K562 (cell line): ENCODE data around the gene AK4. TPM values are rescaled to one million over a fixed set of nuclear protein-coding genes. Genes with fewer than 3 reads are reported as not detected.
A peak's percentile ranks its signal among the peaks of the same experiment; 100 is the strongest.

Source experiments
- ATAC-seq: fragments of 200-7000 bp; cut with Tn5 transposase; 3 replicates; pipeline ENCODE4 v1.9.1; 2020; ENCODE audit warnings: moderate library complexity
- BruUV-seq: library from RNA; stranded (reverse); fragments of 400-500 nt; replicated peaks from 2 replicates; lab custom pipeline; 2021; lab: Mats Ljungman, UMichigan
- CTCF ChIA-PET: fragments of 300-600 bp; formaldehyde crosslinking; extraction: SDS; loops from one replicate; lab custom pipeline; 2021; ENCODE audit warnings: low intra/inter-chr PET ratio; lab: Yijun Ruan, JAX
- POLR2A ChIA-PET: fragments of 300-600, 350-650 bp; sonication (Branson Sonifier 250); formaldehyde crosslinking; extraction: SDS; loops from one replicate; lab custom pipeline; 2021; ENCODE audit warnings: antibody characterized with exemption, inconsistent platforms; lab: Yijun Ruan, JAX
- DNase-seq, 4 experiments: peaks; one replicate each; pipeline versions ENCODE4 v3.0.0 to v3.0.0-alpha.2; 2011 to 2018; ENCODE audit warnings: low spot score in 3 of 4, mixed read lengths in 3 of 4; ENCODE audit errors: extremely low read depth in 1 of 4
- FAIRE-seq: peaks from 2 replicates; lab custom pipeline; 2011; peaks lifted over from hg19 to GRCh38; lab: Jason Lieb, UNC
- H2AFZ ChIP-seq: 2 replicates; pipeline ENCODE4 v1.6.0; 2011; ENCODE audit warnings: low read depth, low read length, control low read depth, inconsistent platforms
- H3K27ac ChIP-seq: fragments of 200-600 bp; 3 replicates; pipeline ENCODE4 v1.8.0; 2011; ENCODE audit warnings: low read depth, mild to moderate bottlenecking, control low read depth, inconsistent platforms, low read length, moderate library complexity, mixed read lengths; ENCODE audit errors: extremely low read depth
- H3K27me3 ChIP-seq, 2 experiments: fragments of 300-600 bp in 1 of 2; 2 replicates in 1 of 2; 3 replicates in 1 of 2; pipeline versions ENCODE4 v1.6.0 to v1.8.0; 2011; ENCODE audit warnings: inconsistent platforms in 2 of 2, low read length in 2 of 2, mild to moderate bottlenecking in 1 of 2, mixed read lengths in 1 of 2, moderate library complexity in 1 of 2; ENCODE audit not compliant: control insufficient read depth in 2 of 2, insufficient read depth in 2 of 2
- H3K36me3 ChIP-seq: fragments of 300-600 bp; 3 replicates; pipeline ENCODE4 v1.8.0; 2011; ENCODE audit warnings: mild to moderate bottlenecking, low read length, inconsistent platforms; ENCODE audit not compliant: control insufficient read depth, insufficient read depth
- H3K4me1 ChIP-seq, 2 experiments: fragments of 200-600 bp in 1 of 2; replicated peaks in 1 of 2; 2 replicates in 1 of 2; 3 replicates in 1 of 2; pipeline versions ENCODE4 v1.5.1 to v1.8.0; 2011; ENCODE audit warnings: inconsistent platforms in 2 of 2, low read length in 2 of 2, mild to moderate bottlenecking in 1 of 2, mixed read lengths in 1 of 2, moderate library complexity in 1 of 2; ENCODE audit not compliant: control insufficient read depth in 2 of 2, insufficient read depth in 2 of 2
- H3K4me2 ChIP-seq: 2 replicates; pipeline ENCODE4 v1.6.1; 2011; ENCODE audit warnings: low read length, control low read depth, inconsistent platforms, mixed read lengths; ENCODE audit not compliant: insufficient read depth
- H3K4me3 ChIP-seq: fragments of 200-600 bp; sonication (generic), shearing (Covaris generic); 2 replicates; pipeline ENCODE4 v1.5.1; 2016; ENCODE audit warnings: control low read depth, inconsistent platforms
- H3K79me2 ChIP-seq: fragments of 200-600 bp; 3 replicates; pipeline ENCODE4 v1.8.0; 2011; ENCODE audit warnings: low read length, inconsistent platforms; ENCODE audit not compliant: control insufficient read depth, insufficient read depth
- H3K9ac ChIP-seq, 2 experiments: 2 replicates each; pipeline versions ENCODE4 v1.6.0 to v1.6.1; 2011; ENCODE audit warnings: low read depth in 2 of 2, low read length in 2 of 2, control low read depth in 1 of 2, inconsistent platforms in 1 of 2, mild to moderate bottlenecking in 1 of 2, mixed read lengths in 1 of 2; ENCODE audit not compliant: insufficient read depth in 1 of 2
- H3K9me1 ChIP-seq: one replicate; pipeline ENCODE4 v1.6.0; 2011; ENCODE audit warnings: inconsistent platforms, mild to moderate bottlenecking, low read length, moderate library complexity; ENCODE audit not compliant: control insufficient read depth, insufficient read depth
- H3K9me3 ChIP-seq: replicated peaks from 2 replicates; pipeline ENCODE4 v1.5.1; 2011; ENCODE audit warnings: low read depth, low read length, inconsistent platforms; ENCODE audit not compliant: control insufficient read depth, insufficient read depth
- H4K20me1 ChIP-seq: replicated peaks from 2 replicates; pipeline ENCODE4 v1.6.1; 2011; ENCODE audit warnings: low read length, inconsistent platforms, mixed read lengths; ENCODE audit not compliant: control insufficient read depth, insufficient read depth
- CC2D1A ChIP-seq: fragments of 450-650 bp; IDR thresholded peaks from 2 replicates; pipeline ENCODE4 v1.6.1; 2017; ENCODE audit warnings: mild to moderate bottlenecking
- WGBS: fragments of 100-300 bp; shearing (Covaris generic); methylation state at CpG from one replicate; pipeline ENCODE4 v1.1.6; 2016; ENCODE audit warnings: low coverage, mixed read lengths; ENCODE audit not compliant: insufficient coverage; ENCODE audit errors: missing lambda C conversion rate; 5-methylcytosine and 5-hydroxymethylcytosine counted together
- in situ Hi-C: fragments of 300-500 bp; cut with MboI; formaldehyde crosslinking; loops from 4 replicates; pipeline ENCODE4 v1.15.0; 2018; ENCODE audit warnings: inconsistent platforms, mixed read lengths
- intact Hi-C: fragments of 100-400 bp; cut with micrococcal nuclease; formaldehyde crosslinking; loops from 2 replicates; pipeline ENCODE4 v1.14.2; 2022
- polyA plus RNA-seq, 8 experiments: library from polyadenylated mRNA; depleted of rRNA in 4 of 8; stranded (reverse) in 5 of 8; unstranded in 3 of 8; fragments of >200 nt; fragmentation: Nextera tagmentation in 2 of 8; fragmentation: Illumina TruSeq in 1 of 8; extraction: Ambion mirVana in 2 of 8; extraction: Trizol in 1 of 8; gene quantifications; 2 replicates each; pipeline versions ENCODE4 v1.2.1 to v1.2.3, GENCODE V29; 2011 to 2014; ENCODE audit warnings: inconsistent platforms in 1 of 8, missing spikeins in 1 of 8
- total RNA-seq, 7 experiments: library from RNA; depleted of rRNA in 6 of 7; stranded (reverse); fragments of >200 nt in 6 of 7; fragmentation: Illumina TruSeq in 2 of 7; extraction: Trizol in 2 of 7; gene quantifications; 2 replicates each; pipeline versions ENCODE4 v1.2.1 to v1.2.3, GENCODE V29; 2011 to 2021; ENCODE audit warnings: low replicate concordance in 1 of 7
- TF ChIP-seq, protein P1 (sequence below): fragments of 450-650 bp; IDR thresholded peaks from 2 replicates; pipeline ENCODE4 v1.6.1; 2017; ENCODE audit warnings: antibody characterized with exemption, mild to moderate bottlenecking
- TF ChIP-seq, protein P2 (sequence below): sonication (generic); formaldehyde crosslinking; IDR thresholded peaks from 2 replicates; pipeline ENCODE4 v1.8.1; 2022; ENCODE audit warnings: missing genetic modification reagents

The AK4 gene
- total and polyA plus RNA-seq, 9 of the 15 experiments (the other 6 are each of a cell fraction or from before 2014, with no cell fraction given): 10.4 to 96.6 (median 21.5) TPM

GRCh38 chr1:65209005-65209885, 61.2 kb downstream of the AK4 start (continued):
- TF ChIP-seq, protein P1, sequence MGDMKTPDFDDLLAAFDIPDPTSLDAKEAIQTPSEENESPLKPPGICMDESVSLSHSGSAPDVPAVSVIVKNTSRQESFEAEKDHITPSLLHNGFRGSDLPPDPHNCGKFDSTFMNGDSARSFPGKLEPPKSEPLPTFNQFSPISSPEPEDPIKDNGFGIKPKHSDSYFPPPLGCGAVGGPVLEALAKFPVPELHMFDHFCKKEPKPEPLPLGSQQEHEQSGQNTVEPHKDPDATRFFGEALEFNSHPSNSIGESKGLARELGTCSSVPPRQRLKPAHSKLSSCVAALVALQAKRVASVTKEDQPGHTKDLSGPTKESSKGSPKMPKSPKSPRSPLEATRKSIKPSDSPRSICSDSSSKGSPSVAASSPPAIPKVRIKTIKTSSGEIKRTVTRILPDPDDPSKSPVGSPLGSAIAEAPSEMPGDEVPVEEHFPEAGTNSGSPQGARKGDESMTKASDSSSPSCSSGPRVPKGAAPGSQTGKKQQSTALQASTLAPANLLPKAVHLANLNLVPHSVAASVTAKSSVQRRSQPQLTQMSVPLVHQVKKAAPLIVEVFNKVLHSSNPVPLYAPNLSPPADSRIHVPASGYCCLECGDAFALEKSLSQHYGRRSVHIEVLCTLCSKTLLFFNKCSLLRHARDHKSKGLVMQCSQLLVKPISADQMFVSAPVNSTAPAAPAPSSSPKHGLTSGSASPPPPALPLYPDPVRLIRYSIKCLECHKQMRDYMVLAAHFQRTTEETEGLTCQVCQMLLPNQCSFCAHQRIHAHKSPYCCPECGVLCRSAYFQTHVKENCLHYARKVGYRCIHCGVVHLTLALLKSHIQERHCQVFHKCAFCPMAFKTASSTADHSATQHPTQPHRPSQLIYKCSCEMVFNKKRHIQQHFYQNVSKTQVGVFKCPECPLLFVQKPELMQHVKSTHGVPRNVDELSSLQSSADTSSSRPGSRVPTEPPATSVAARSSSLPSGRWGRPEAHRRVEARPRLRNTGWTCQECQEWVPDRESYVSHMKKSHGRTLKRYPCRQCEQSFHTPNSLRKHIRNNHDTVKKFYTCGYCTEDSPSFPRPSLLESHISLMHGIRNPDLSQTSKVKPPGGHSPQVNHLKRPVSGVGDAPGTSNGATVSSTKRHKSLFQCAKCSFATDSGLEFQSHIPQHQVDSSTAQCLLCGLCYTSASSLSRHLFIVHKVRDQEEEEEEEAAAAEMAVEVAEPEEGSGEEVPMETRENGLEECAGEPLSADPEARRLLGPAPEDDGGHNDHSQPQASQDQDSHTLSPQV: 0 out of 2 replicates have a peak, but pooled peaks have one; percentile 36

GRCh38 chr1:65210325-65210724, 62.3 kb downstream of the AK4 start:
- TF ChIP-seq, protein P2, sequence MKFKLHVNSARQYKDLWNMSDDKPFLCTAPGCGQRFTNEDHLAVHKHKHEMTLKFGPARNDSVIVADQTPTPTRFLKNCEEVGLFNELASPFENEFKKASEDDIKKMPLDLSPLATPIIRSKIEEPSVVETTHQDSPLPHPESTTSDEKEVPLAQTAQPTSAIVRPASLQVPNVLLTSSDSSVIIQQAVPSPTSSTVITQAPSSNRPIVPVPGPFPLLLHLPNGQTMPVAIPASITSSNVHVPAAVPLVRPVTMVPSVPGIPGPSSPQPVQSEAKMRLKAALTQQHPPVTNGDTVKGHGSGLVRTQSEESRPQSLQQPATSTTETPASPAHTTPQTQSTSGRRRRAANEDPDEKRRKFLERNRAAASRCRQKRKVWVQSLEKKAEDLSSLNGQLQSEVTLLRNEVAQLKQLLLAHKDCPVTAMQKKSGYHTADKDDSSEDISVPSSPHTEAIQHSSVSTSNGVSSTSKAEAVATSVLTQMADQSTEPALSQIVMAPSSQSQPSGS (CRISPR knock-in tag): no peak
- TF ChIP-seq CC2D1A: no peak
- no peak for DNase-seq
- in situ Hi-C loops: loop anchor here (5.0 to 25.0 kb wide), 3 partner anchors 143 to 727 kb away; no protein-coding TSS in a partner anchor
- Histone ChIP-seq H3K9me3 (no peaks in the 10 kb centered on the region), H2AFZ (no peak overlapping the region), H3K4me1 (peaks cover 5 to 16% of the 10 kb centered on the region in 2 experiments; a peak in 3 of 5 replicates), H3K9me1 (no peaks in the 10 kb centered on the region), H3K4me3 (no peak overlapping the region), H3K9ac (no peak overlapping the region; a peak in 1 of 4 replicates), H4K20me1 (no peaks in the 10 kb centered on the region), H3K36me3 (no peaks in the 10 kb centered on the region; the same call in 2 of the 3 replicates), H3K27me3 (no peaks in the 10 kb centered on the region), H3K79me2 (peaks cover 4% of the 10 kb centered on the region; the same call in 2 of the 3 replicates), H3K27ac (no peak overlapping the region), H3K4me2 (no peak overlapping the region)
- CTCF ChIA-PET: no interaction called here
- FAIRE-seq: no peak
- WGBS: 91% methylated on average over 4 of the region's 5 CpGs
- ATAC-seq: no peak
- intact Hi-C loops: no loop called here
- POLR2A ChIA-PET: no interaction called here
- no TSS peak for BruUV-seq
